Breast epithelium (tissue), 4 donors: ENCODE results near the gene ZG16. TPM values are rescaled to one million over a fixed set of nuclear protein-coding genes. Genes with fewer than 3 reads are reported as not detected.

ENCODE experiments used
- DNase-seq, 2 donors: peaks; one replicate each; pipeline ENCODE4 v3.0.0-alpha.2; 2019; ENCODE audit warnings: low spot score in 2 of 2
- H3K27ac ChIP-seq, 2 donors: fragments of 200-600 bp; sonication (generic) in 1 of 2; one replicate each; pipeline ENCODE4 v1.5.1; 2016 to 2019; ENCODE audit warnings: mild to moderate bottlenecking in 1 of 2
- H3K27me3 ChIP-seq, 2 donors: fragments of 200-600 bp; sonication (generic) in 1 of 2; one replicate each; pipeline versions ENCODE4 v1.5.1 to v1.6.0; 2017 to 2019; ENCODE audit warnings: control low read depth in 1 of 2, mild to moderate bottlenecking in 1 of 2
- H3K36me3 ChIP-seq: fragments of 200-600 bp; one replicate; pipeline ENCODE4 v1.5.1; 2019
- H3K4me1 ChIP-seq, 2 donors: fragments of 200-600 bp; sonication (generic); one replicate each; pipeline ENCODE4 v1.5.1; 2016 to 2019; ENCODE audit warnings: control low read depth in 1 of 2
- H3K4me3 ChIP-seq, 3 donors: fragments of 200-600 bp; sonication (generic); 1 replicate in 2 of 3; 2 replicates in 1 of 3; pipeline ENCODE4 v1.5.1; 2016 to 2019; ENCODE audit warnings: mild to moderate bottlenecking in 3 of 3, moderate library complexity in 2 of 3
- H3K9me3 ChIP-seq, 2 donors: fragments of 200-600 bp; sonication (generic) in 1 of 2; one replicate each; pipeline ENCODE4 v1.5.1; 2016 to 2019; ENCODE audit warnings: control low read depth in 1 of 2
- POLR2A ChIP-seq: fragments of 450-650 bp; IDR thresholded peaks from one replicate; pipeline ENCODE4 v1.6.1; 2016; ENCODE audit warnings: antibody characterized with exemption, mild to moderate bottlenecking, moderate library complexity
- POLR2AphosphoS5 ChIP-seq, 3 donors: sonication (generic); formaldehyde crosslinking; IDR thresholded peaks; one replicate each; pipeline ENCODE4 v1.6.1; 2017; ENCODE audit warnings: antibody characterized with exemption in 3 of 3
- intact Hi-C: fragments of 100-400 bp; cut with DNase I; formaldehyde crosslinking; loops from one replicate; pipeline ENCODE4 v1.15.1; 2023; ENCODE audit warnings: low total_unique reads
- total RNA-seq, 3 donors: library from RNA; depleted of rRNA; stranded (reverse); fragments of >200 nt; gene quantifications; one replicate each; pipeline ENCODE4 v1.1.0, GENCODE V29; 2016
- TF ChIP-seq, protein P1 (sequence below), 3 donors: fragments of 450-650 bp; IDR thresholded peaks; one replicate each; pipeline ENCODE4 v1.5.1; 2016 to 2017; ENCODE audit warnings: antibody characterized with exemption in 3 of 3, mild to moderate bottlenecking in 3 of 3, moderate library complexity in 3 of 3

The ZG16 gene
- total RNA-seq, 3 donors from 2014 or later, result 0.33 TPM; not detected in 2

DNA sequence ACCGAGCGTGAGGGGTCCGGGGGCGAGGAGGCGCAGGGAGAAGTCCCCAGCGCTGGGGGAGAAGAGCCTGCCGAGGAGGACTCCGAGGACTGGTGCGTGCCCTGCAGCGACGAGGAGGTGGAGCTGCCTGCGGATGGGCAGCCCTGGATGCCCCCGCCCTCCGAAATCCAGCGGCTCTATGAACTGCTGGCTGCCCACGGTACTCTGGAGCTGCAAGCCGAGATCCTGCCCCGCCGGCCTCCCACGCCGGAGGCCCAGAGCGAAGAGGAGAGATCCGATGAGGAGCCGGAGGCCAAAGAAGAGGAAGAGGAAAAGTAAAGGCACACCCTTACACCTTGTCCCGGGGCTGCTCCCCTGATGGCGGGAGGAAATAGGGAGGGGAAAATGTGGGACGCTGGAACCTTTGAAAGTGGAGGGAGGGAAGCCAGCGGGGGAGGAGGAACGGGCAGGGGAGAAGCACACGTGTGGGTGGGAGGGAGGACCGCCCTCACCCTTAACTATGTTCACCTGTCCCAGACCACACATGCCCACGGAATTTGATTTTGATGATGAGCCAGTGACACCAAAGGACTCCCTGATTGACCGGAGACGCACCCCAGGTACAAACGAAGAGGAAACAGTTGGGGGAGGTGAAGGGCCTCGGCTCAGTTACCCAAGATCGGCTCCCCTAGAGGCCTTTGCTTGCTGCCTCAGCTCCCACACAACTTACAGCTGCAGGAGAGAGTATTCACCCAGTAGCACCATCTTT is 38.8 kb downstream of the ZG16 start:
- H3K9me3 ChIP-seq, result no peaks in the 10 kb centered on the region
- H3K4me3 ChIP-seq, result peak overlapping the region; percentile 64 to 84 (median 81)
- peak overlapping the region; percentile 94 to 96 for H3K27ac ChIP-seq
- no peak for TF ChIP-seq POLR2A
- TF ChIP-seq, protein P1, sequence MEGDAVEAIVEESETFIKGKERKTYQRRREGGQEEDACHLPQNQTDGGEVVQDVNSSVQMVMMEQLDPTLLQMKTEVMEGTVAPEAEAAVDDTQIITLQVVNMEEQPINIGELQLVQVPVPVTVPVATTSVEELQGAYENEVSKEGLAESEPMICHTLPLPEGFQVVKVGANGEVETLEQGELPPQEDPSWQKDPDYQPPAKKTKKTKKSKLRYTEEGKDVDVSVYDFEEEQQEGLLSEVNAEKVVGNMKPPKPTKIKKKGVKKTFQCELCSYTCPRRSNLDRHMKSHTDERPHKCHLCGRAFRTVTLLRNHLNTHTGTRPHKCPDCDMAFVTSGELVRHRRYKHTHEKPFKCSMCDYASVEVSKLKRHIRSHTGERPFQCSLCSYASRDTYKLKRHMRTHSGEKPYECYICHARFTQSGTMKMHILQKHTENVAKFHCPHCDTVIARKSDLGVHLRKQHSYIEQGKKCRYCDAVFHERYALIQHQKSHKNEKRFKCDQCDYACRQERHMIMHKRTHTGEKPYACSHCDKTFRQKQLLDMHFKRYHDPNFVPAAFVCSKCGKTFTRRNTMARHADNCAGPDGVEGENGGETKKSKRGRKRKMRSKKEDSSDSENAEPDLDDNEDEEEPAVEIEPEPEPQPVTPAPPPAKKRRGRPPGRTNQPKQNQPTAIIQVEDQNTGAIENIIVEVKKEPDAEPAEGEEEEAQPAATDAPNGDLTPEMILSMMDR (IDR thresholded peaks at IDR 0.05), result peak in 1 of 3 donors; percentile 20
- no peak for TF ChIP-seq POLR2AphosphoS5 (IDR thresholded peaks at IDR 0.05)
- no peak for DNase-seq
- no peaks in the 10 kb centered on the region for H3K36me3 ChIP-seq
- no peaks in the 10 kb centered on the region for H3K27me3 ChIP-seq
- H3K4me1 ChIP-seq, result peaks cover 4 to 11% of the 10 kb centered on the region in 2 donors
- intact Hi-C loops, result no loop called here

DNA sequence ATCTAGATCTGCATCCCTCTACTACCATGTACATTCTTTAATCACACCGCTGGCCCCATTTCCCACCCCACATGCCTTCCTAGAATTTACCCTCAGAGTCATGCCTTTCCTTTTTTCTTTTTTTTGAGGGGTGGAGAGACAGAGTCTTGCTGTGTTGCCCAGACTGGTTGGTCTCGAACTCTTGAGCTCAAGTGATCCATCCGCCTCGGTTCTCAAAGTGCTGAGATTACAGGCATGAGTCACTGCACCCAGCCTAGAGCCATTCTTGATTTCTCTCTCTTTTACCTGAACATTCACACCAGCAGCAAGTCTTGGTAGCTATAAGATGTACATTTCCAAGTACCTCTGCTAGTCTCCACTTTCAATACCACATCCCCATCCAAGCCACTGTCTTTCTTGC is 40.0 kb downstream of the ZG16 start:
- DNase-seq, result no peak
- intact Hi-C loops, result no loop called here
- Histone ChIP-seq H3K36me3 (no peaks in the 10 kb centered on the region), H3K27ac (no peak overlapping the region), H3K9me3 (no peaks in the 10 kb centered on the region), H3K27me3 (no peaks in the 10 kb centered on the region), H3K4me3 (no peak overlapping the region), H3K4me1 (peaks cover 4 to 19% of the 10 kb centered on the region in 2 donors)
- TF ChIP-seq POLR2AphosphoS5 (IDR thresholded peaks at IDR 0.05), result no peak
- TF ChIP-seq, protein P1 (IDR thresholded peaks at IDR 0.05), result no peak
- TF ChIP-seq POLR2A, result no peak

DNA sequence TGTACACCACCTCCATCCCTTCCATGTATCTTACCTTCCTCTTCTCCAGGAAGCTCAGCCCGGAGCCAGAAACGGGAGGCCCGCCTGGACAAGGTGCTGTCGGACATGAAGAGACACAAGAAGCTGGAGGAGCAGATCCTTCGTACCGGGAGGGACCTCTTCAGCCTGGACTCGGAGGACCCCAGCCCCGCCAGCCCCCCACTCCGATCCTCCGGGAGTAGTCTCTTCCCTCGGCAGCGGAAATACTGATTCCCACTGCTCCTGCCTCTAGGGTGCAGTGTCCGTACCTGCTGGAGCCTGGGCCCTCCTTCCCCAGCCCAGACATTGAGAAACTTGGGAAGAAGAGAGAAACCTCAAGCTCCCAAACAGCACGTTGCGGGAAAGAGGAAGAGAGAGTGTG is 41.5 kb downstream of the ZG16 start:
- Histone ChIP-seq H3K36me3 (no peaks in the 10 kb centered on the region), H3K9me3 (no peaks in the 10 kb centered on the region), H3K4me3 (peak overlapping the region in 2 of 3 donors; percentile 68 to 73), H3K27me3 (no peaks in the 10 kb centered on the region), H3K27ac (peak overlapping the region; percentile 93 to 98), H3K4me1 (peaks cover 8 to 23% of the 10 kb centered on the region in 2 donors)
- no peak for DNase-seq
- intact Hi-C loops, result no loop called here
- TF ChIP-seq, protein P1 (IDR thresholded peaks at IDR 0.05), result no peak
- TF ChIP-seq POLR2AphosphoS5 (IDR thresholded peaks at IDR 0.05), result no peak

DNA sequence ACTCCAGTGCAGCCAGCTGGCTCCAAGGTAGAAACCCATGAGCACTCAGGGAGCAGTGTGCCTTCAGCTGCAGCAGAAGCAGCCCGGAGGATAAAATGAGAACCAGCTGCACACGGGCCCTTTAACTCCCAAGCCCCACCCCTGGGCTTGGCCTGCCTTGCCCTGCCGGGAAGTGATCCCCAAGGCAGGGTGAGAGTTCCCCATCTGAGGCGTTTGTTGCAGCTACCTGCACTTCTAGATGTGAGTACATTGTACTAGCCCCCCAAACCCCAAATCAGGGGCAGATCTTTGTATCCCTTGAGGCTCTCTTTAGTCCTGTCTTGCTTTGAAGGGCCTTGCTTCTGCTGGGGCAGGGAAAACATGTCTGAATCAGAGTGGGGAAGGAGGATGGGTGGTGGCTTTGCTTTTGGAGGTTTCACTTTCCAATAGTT is 42.2 kb downstream of the ZG16 start, which contains the start of gene MVP:
Gene MVP, plus strand, starts transcription at position 192 of the 431 bp plus-strand sequence. CDS start 10,088 bp downstream, outside the sequence.
- Histone ChIP-seq H3K9me3 (no peaks in the 10 kb centered on the region), H3K36me3 (no peaks in the 10 kb centered on the region), H3K4me1 (peaks cover 13 to 31% of the 10 kb centered on the region in 2 donors), H3K27me3 (no peaks in the 10 kb centered on the region), H3K4me3 (peak within 1 kb of the TSS; percentile 68 to 73 (median 70)), H3K27ac (peak within 1 kb of the TSS; percentile 93 to 98)
- DNase-seq, result peak in 1 of 2 donors; percentile 68
- TF ChIP-seq POLR2A (peak; percentile 15), POLR2AphosphoS5 (IDR thresholded peaks at IDR 0.05) (peak in 2 of 3 donors; percentile 49 to 77)
- TF ChIP-seq, protein P1 (IDR thresholded peaks at IDR 0.05), result no peak
- intact Hi-C loops, result no loop called here
